Prostate gland (tissue), 2 donors: ENCODE results near the gene FAM83C. TPM values are rescaled to one million over a fixed set of nuclear protein-coding genes. Genes with fewer than 3 reads are reported as not detected.

Experiments used
- DNase-seq: peaks from one replicate; pipeline ENCODE4 v3.0.0-alpha.2; 2019; ENCODE audit warnings: low spot score
- H3K27ac ChIP-seq, 2 donors: fragments of 200-600 bp; sonication (generic); 2 replicates each; pipeline ENCODE4 v1.5.1; 2017 to 2019
- H3K27me3 ChIP-seq: fragments of 200-600 bp; sonication (generic); replicated peaks from 2 replicates; pipeline ENCODE4 v1.5.1; 2019; ENCODE audit not compliant: insufficient read depth
- H3K36me3 ChIP-seq, 2 donors: fragments of 200-600 bp; sonication (generic); 1 replicate in 1 of 2; 2 replicates in 1 of 2; pipeline versions ENCODE4 v1.5.1 to v1.8.1; 2017 to 2019
- H3K4me1 ChIP-seq: fragments of 200-600 bp; sonication (generic); replicated peaks from 2 replicates; pipeline ENCODE4 v1.5.1; 2019
- H3K4me3 ChIP-seq, 2 donors: fragments of 200-600 bp; sonication (generic); 2 replicates each; pipeline ENCODE4 v1.5.1; 2017 to 2019
- H3K9me3 ChIP-seq: fragments of 200-600 bp; sonication (generic); 2 replicates; pipeline ENCODE4 v1.5.1; 2017
- POLR2A ChIP-seq: fragments of 450-650 bp; IDR thresholded peaks from one replicate; pipeline ENCODE4 v1.6.1; 2016; ENCODE audit warnings: antibody characterized with exemption, mild to moderate bottlenecking
- POLR2AphosphoS5 ChIP-seq: sonication (generic); formaldehyde crosslinking; IDR thresholded peaks from one replicate; pipeline ENCODE4 v1.6.1; 2017; ENCODE audit warnings: antibody characterized with exemption
- WGBS: methylation state at CpG from one replicate; pipeline ENCODE4 v1.1.5; 2018; 5-methylcytosine and 5-hydroxymethylcytosine counted together
- intact Hi-C: fragments of 100-400 bp; cut with DNase I; formaldehyde crosslinking; loops from one replicate; pipeline ENCODE4 v1.14.2; 2022
- total RNA-seq, 2 donors: library from RNA; depleted of rRNA; stranded (reverse); fragments of >200 nt; gene quantifications; one replicate each; pipeline ENCODE4 v1.1.0, GENCODE V29; 2016
- TF ChIP-seq, protein P1 (sequence below), 4 experiments: fragments of 200-600 bp in 2 of 4; fragments of 450-650 bp in 2 of 4; sonication (generic) in 2 of 4; IDR thresholded peaks; 1 replicate in 3 of 4; 2 replicates in 1 of 4; pipeline ENCODE4 v1.5.1; 2016 to 2019; ENCODE audit warnings: antibody characterized with exemption in 4 of 4, mild to moderate bottlenecking in 2 of 4, moderate library complexity in 2 of 4

Gene FAM83C
- total RNA-seq, 2 donors from 2014 or later = 0.28 to 0.36 TPM

DNA sequence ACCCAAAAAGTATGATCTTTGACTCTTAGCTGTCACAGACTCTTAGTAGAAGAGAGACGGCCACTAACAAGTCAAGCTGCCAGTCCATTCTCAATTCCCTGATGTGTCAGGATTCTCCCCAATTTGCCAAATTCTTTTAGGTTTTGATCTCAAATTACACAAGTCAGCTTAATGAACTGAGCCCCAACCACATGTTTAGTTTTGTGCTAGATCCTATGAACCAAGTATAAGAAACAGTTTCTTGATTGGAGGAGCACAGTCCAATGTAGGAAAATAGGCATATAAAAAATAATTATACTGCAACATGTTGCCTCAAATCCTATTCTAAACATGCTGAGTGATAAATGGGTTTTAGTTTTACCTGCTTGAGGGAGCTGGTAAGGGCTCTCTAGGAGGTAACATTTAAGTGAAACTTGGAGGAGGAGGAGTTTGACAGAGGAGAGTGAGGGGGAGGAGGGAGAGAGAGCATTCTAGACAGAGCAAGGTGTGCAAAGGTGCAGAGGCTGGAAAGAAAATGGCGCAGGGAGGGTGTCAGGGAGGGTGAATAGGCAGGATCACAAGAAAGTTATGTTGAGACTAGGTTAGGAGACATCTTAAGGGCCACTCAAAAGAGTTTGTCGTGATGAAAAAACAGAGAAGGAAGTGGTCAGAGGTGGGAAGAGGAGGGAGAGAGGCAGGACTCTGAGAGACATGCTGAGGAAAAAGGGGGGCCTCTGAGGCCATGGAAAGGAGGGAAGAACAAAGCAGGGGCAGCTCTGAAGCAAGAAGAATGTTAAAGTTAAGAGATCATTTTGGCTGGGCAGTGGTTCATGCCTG is 22.8 kb upstream of the FAM83C start:
- H3K4me1 ChIP-seq = peaks cover 6% of the 10 kb centered on the region
- WGBS = 73% methylated on average over 3 of the region's 3 CpGs
- TF ChIP-seq POLR2A (no peak), POLR2AphosphoS5 (no peak)
- TF ChIP-seq, protein P1, sequence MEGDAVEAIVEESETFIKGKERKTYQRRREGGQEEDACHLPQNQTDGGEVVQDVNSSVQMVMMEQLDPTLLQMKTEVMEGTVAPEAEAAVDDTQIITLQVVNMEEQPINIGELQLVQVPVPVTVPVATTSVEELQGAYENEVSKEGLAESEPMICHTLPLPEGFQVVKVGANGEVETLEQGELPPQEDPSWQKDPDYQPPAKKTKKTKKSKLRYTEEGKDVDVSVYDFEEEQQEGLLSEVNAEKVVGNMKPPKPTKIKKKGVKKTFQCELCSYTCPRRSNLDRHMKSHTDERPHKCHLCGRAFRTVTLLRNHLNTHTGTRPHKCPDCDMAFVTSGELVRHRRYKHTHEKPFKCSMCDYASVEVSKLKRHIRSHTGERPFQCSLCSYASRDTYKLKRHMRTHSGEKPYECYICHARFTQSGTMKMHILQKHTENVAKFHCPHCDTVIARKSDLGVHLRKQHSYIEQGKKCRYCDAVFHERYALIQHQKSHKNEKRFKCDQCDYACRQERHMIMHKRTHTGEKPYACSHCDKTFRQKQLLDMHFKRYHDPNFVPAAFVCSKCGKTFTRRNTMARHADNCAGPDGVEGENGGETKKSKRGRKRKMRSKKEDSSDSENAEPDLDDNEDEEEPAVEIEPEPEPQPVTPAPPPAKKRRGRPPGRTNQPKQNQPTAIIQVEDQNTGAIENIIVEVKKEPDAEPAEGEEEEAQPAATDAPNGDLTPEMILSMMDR (IDR thresholded peaks at IDR 0.05) = no peak
- no peaks in the 10 kb centered on the region for H3K36me3 ChIP-seq
- DNase-seq = no peak
- intact Hi-C loops = no loop called here
- no peak overlapping the region for H3K4me3 ChIP-seq
- no peaks in the 10 kb centered on the region for H3K9me3 ChIP-seq
- no peak overlapping the region for H3K27ac ChIP-seq
- H3K27me3 ChIP-seq = no peaks in the 10 kb centered on the region

DNA sequence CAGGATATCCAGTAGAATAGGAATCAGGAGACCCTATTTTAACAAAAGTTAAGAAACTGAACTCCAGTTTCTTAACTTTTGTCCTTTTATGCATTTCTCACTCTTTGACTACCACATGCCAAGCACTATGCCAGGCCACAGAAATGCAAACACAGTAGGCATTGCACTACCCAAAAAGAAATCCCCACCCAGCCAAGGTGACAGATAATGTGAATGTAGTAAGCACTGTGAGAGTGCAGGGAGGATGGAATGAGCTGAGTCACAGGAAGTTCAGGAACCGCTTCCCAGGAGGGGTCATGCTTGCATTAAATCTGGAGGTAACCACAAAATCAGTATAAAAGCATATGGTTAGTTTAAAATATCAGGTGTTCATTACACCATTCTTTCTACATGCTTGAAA is 20.1 kb upstream of the FAM83C start:
- H3K27ac ChIP-seq = no peak overlapping the region
- H3K27me3 ChIP-seq = no peaks in the 10 kb centered on the region
- H3K4me3 ChIP-seq = no peak overlapping the region
- 62% methylated on average over 1 of the region's 1 CpG for WGBS
- intact Hi-C loops = no loop called here
- no peak for DNase-seq
- TF ChIP-seq POLR2AphosphoS5 = peak; percentile 34
- TF ChIP-seq, protein P1 (IDR thresholded peaks at IDR 0.05) = no peak
- no peak for TF ChIP-seq POLR2A
- H3K9me3 ChIP-seq = no peaks in the 10 kb centered on the region
- peaks cover 7% of the 10 kb centered on the region for H3K4me1 ChIP-seq
- H3K36me3 ChIP-seq = no peaks in the 10 kb centered on the region

DNA sequence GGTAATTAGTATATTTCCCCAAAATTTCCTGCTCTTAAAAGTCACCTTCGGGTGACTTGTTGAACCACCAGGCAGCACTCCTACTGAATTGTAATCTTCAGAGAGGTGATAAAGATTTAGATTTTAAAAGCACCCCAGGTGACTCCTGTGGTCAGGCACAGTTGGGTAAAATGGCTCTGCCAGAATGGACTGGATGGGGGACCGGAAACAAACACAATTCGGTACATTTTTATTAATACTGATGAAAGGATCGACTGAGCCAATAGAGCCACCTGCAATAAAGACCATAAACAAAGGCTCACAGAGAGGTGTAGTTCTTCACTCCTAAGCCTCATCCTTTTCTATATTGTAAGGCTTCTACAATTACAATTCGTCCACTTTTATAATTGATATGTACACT is 19.6 kb upstream of the FAM83C start:
- H3K36me3 ChIP-seq = no peaks in the 10 kb centered on the region
- no peaks in the 10 kb centered on the region for H3K27me3 ChIP-seq
- intact Hi-C loops = no loop called here
- WGBS = 59% methylated on average over 5 of the region's 5 CpGs
- no peak overlapping the region for H3K4me3 ChIP-seq
- no peaks in the 10 kb centered on the region for H3K9me3 ChIP-seq
- TF ChIP-seq, protein P1 (IDR thresholded peaks at IDR 0.05) = no peak
- no peak for TF ChIP-seq POLR2A
- no peak for TF ChIP-seq POLR2AphosphoS5
- no peak for DNase-seq
- peaks cover 12% of the 10 kb centered on the region for H3K4me1 ChIP-seq
- H3K27ac ChIP-seq = no peak overlapping the region

DNA sequence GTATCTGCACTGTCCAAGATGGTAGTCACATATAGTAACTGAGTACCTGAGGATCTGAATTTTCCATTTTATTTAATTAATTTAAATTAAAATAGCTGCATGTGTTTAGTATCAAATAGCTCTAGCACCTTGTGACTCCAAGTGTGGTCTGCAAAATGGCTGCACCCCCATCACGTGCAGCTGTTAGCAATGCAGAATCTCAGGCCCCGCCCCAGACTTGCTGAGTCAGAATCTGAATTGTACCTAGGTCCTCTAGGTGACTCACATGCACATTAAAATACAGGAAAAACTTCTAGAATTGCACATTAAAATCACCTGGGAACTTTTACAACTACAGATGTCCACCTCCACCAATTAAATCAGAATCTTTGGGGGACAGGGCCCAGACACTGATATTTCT is 19.2 kb upstream of the FAM83C start:
- TF ChIP-seq, protein P1 (IDR thresholded peaks at IDR 0.05) = no peak
- TF ChIP-seq POLR2AphosphoS5 = no peak
- no peak for TF ChIP-seq POLR2A
- H3K27me3 ChIP-seq = no peaks in the 10 kb centered on the region
- H3K4me3 ChIP-seq = no peak overlapping the region
- WGBS = 79% methylated on average over 2 of the region's 2 CpGs
- peaks cover 0 to 2% of the 10 kb centered on the region in 2 donors for H3K36me3 ChIP-seq
- H3K9me3 ChIP-seq = no peaks in the 10 kb centered on the region
- peaks cover 13% of the 10 kb centered on the region for H3K4me1 ChIP-seq
- no peak overlapping the region for H3K27ac ChIP-seq
- intact Hi-C loops = no loop called here
- DNase-seq = no peak
